Daoy (cell line): Measurements from ENCODE around the gene PTPRN2. TPM values are rescaled to one million over a fixed set of nuclear protein-coding genes. Genes with fewer than 3 reads are reported as not detected.
"Not testable (repeated sequence)": the region's sequence is repeated elsewhere in the genome, so short reads cannot be mapped to it uniquely, and the experiment has no call there.

Experiments
- DNase-seq: peaks from one replicate; pipeline ENCODE4 v3.0.0-alpha.2; 2015; ENCODE audit warnings: low read depth
- total RNA-seq: library from RNA; depleted of rRNA; stranded (reverse); fragments of >200 nt; shearing (Covaris generic); gene quantifications from 2 replicates; pipeline ENCODE4 v1.2.3, GENCODE V29; 2014

The PTPRN2 gene
- total RNA-seq, 1 experiment from 2014 or later: 8.3 TPM

GRCh38 chr7:158385496-158386354, 201.9 kb downstream of the PTPRN2 start:
- peak; percentile 39 for DNase-seq

GRCh38 chr7:158384746-158385145, 202.9 kb downstream of the PTPRN2 start:
- DNase-seq: no peak

DNA sequence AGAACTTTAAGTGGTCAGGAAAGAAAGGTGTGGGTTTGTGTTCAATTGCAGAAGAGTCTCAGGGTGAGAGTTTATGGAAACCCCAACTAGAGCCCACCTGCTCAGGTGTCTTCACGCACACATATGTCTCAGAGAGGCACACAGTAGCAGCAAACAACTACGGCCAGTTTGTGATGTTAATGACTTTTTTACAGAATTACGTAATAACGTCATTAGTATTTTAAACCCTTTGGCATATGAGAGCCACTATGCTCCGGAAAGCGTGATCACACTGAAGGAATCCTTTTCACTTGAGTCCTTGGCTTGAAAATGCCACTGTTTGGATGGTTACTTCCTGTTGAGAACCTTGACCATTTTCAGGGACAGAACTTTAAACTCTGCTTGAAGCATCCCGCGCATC, 204.0 kb downstream of the PTPRN2 start:
- DNase-seq: no peak

DNA sequence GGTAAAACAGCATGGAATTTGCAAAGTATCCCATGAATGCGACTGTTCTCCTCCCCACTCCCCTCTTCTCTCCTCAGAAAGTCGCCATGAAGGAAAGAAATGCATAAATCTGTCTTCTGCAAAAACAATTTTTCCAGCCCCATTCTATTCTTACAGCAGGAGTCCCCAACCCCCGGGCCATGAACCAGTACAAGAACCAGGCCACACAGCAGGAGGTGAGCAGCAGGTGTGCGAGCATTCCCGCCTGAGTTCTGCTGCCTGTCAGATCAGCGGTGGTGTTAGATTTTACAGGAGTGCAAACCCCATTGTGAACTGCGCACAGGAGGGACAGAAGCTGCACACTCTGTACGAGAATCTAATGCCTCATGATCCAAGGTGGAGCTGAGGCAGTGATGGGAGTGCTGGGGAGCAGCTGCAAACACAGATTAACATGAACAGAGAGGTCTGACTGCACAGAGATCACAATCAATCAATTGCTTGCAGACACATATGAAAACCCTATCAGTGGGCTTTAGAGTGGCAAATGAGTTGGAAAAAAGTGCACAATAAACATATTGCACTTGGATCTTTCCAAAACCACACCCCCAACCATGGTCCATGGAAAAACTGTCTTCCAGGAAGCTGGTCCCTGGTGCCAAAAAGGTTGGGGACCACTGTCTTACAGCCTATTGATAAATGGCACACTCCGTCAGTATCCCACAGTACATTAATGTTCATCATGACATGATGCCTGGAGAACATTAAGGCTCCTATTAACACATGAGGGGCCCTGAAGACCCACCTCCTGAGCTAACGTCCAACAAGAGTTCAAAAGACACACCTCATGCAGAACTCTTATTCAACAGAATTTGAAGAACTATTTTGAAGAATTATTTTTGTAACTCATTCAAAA, 205.0 kb downstream of the PTPRN2 start:
- no peak for DNase-seq

DNA sequence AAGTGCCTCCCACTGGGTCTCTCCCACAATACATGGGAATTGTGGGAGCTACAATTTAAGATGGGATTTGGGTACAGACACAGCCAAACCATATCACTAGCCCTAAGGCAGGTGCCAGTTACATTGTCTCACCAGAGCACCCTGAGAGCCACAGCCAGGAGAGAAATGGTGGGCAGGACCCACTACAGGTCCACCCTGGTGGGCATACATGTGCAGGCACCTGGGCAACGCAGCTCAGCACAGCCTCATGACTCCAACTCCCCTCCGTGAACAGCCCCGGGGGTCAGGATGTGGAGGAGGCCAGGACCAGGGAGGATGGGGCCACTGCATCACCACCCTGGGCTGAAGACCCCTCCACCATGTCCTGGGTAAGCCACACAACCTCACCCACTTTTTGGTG, 205.7 kb downstream of the PTPRN2 start:
- DNase-seq: no peak

DNA sequence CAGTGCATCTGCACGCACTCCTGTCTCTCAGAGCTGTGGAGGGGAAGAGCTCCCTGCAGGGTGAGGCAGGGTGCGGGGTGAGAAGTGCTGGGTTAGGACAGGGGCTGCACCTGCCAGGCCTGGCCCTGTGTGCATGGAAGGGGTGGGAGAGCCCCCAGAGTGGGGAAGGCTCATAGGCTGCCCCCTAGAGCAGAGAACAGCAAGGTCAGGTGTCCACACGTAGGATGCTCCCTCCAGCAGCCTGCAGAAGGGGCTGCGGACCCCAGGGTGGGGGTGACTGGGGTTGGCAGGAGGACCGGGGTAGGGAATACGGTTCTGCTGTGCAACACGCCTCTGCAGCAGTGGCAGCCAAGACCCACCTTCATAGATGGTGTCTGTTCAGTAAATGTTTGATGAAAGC, 208.6 kb downstream of the PTPRN2 start:
- DNase-seq: no peak

DNA sequence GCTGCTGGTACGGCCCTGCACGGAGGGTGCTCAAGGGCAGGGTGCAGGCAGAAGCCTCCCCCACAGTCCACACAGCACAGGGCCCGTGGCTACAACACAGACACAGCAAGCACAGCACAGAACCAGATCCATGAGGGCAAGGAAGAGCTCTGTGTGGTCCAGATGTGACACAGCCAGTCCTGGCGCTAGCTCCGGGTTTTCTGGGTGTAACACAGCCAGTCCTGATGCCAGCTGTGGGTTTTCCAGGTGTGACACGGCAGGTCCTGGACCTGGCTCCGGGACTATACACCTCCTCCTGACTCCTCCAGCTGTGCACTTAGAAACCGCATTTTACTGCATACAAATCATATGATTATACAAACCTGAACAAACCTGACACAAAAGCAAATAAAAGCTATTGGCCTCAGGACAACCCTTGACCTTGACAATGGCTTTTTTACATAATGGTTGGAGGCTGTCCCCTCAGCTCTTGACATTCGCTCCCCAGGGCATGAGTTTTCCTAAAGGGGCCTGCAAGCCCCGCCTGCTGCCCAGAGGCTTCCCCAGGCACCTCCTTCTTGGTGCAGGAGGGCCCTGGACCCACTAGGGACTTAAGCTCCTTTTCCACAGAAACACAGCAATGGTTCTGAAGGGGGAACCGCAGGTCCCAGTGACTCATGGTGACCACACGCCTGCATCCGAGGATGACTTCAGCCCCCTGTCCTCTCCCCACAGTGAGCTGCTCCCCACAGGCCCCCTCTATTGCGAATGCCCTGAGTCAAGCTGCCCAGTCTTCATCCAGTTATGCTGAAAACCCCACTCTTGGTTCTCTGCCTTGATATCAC, 209.6 kb downstream of the PTPRN2 start:
- DNase-seq: peak; percentile 85

- DNase-seq: not testable (repeated sequence)
These were observed 210.8 kb downstream of the PTPRN2 start for GRCh38 chr7:158376839-158377186.

DNA sequence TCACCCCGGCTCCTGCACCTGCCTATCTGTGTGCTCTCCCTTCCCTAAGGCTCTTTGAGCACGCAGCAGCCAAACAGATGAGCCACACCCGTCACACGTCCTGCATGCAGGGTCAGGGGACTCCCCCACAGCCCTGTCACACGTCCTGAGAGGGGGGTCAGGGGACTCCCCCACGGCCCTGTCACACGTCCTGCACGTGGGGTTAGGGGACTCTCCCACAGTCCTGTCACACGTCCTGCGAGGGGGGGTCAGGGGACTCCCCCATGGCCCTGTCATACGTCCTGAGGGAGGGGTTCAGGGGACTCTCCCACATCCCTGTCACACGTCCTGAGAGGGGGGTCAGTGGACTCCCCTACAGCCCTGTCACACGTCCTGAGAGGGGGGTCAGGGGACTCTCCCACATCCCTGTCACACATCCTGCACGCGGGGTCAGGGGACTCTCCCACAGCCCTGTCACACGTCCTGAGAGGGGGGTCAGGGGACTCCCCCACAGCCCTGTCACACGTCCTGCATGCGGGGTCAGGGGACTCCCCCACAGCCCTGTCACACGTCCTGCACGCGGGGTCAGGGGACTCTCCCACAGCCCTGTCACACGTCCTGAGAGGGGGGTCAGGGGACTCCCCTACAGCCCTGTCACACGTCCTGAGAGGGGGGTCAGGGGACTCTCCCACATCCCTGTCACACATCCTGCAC, 211.3 kb downstream of the PTPRN2 start:
- DNase-seq: not testable (repeated sequence)

DNA sequence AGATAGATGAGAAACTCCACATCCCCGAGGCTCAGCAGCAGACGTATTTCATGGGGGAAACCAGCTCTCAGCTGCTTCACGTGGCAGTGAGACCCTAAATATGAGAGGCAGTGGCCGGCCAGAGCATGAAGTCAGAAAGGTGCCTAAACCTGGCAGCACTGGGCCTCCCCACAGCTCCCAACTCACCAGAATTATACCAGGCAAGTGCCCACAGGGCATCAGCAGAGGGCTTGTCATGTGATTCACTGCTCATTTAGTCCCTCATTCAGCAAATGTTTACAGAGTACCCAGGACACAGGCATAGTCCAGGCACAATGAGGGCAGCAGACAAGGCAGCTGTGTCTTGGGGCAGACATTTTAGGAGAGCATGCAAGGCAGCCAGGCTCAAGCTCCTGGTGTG, 212.6 kb downstream of the PTPRN2 start:
- DNase-seq: peak; percentile 71

DNA sequence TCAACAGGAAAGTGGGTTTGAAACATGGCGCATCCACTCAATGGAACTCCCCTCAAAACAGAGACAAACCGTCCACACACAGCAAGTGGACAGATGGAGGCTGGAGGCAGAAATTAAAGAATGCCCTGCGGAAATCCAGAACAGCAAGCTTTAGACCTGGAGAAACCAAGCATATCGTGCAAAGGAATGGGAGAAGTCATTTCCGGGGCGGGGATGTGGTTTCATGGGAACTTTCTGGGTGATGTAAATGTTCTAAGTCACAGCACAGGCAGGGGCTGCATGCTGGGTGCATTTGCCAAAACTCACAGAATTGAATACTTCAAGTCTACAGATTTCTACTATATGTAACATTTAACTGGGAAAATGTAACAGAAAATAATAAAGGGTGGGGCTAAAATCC, 213.0 kb downstream of the PTPRN2 start:
- peak; percentile 96 for DNase-seq

- peak; percentile 71 for DNase-seq
These were observed 213.5 kb downstream of the PTPRN2 start for GRCh38 chr7:158374146-158374545.

GRCh38 chr7:158373476-158374133, 214.0 kb downstream of the PTPRN2 start:
- peak; percentile 54 for DNase-seq

GRCh38 chr7:158372400-158373342, 215.0 kb downstream of the PTPRN2 start:
- no peak for DNase-seq

DNA sequence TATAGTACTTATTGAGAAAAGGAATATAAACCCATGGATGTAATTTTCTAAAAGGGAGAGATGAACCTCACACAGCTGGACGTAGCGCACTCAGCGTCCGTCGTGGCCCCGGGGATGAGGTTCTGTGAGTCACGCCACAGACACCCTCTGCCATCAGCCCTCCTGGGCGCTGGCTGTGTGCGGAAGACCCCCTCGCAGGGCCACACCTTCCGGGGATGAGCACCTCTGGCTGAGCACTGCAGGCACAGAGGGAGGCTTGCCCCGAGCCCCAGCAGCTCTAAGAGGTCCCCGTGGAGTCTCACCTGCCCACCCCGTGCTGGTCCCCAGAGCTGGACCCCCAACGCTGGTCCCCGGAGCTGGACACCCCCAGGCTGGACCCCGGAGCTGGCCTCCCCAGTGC, 215.8 kb downstream of the PTPRN2 start:
- DNase-seq: no peak

DNA sequence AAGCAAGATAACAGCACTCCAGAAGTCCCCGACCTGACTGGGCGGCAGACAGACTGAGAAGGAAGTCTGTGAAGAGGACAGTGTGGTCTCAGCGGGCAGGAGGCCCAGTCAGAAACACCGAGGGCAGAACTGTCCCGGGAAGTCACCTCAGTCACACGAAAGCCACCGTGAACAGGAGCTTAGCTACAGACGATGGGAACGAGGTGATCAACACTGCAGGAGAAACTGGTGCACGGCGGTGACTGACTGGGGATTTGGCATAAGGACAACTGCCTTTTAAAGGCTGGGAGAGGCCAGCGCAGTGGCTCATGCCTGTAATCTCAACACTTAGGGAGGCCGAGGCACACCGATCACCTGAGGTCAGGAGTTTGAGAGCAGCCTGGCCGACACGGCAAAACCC, 217.8 kb downstream of the PTPRN2 start:
- no peak for DNase-seq

- no peak for DNase-seq
These were observed 218.3 kb downstream of the PTPRN2 start for GRCh38 chr7:158369290-158369689.

GRCh38 chr7:158368449-158368848, 219.2 kb downstream of the PTPRN2 start:
- no peak for DNase-seq

- DNase-seq: no peak
These were observed 220.0 kb downstream of the PTPRN2 start for GRCh38 chr7:158367634-158367982.
